Aorta (tissue), 5 donors: Measurements from ENCODE around the gene PGAP1. TPM values are rescaled to one million over a fixed set of nuclear protein-coding genes. Genes with fewer than 3 reads are reported as not detected.

Experiments
- ATAC-seq: fragments of 200-7000 bp; cut with Tn5 transposase; one replicate; pipeline ENCODE4 v1.9.1; 2022; ENCODE audit warnings: moderate library complexity; ENCODE audit not compliant: low FRiP score
- DNase-seq, 2 donors: peaks; one replicate each; pipeline ENCODE4 v3.0.0-alpha.2; 2020
- H3K27ac ChIP-seq, 2 donors: one replicate each; pipeline ENCODE4 v1.5.1; 2013; ENCODE audit warnings: low read length in 2 of 2, mild to moderate bottlenecking in 2 of 2, moderate library complexity in 2 of 2, control low read depth in 1 of 2, inconsistent platforms in 1 of 2, low read depth in 1 of 2
- H3K27me3 ChIP-seq, 2 donors: one replicate each; pipeline ENCODE4 v1.6.1; 2013; ENCODE audit warnings: control low read depth in 1 of 2, low read length in 1 of 2, mild to moderate bottlenecking in 1 of 2, moderate library complexity in 1 of 2; ENCODE audit not compliant: insufficient read depth in 2 of 2, control insufficient read depth in 1 of 2
- H3K36me3 ChIP-seq, 2 donors: one replicate each; pipeline ENCODE4 v1.6.1; 2013; ENCODE audit warnings: control low read depth in 1 of 2, low read length in 1 of 2, mild to moderate bottlenecking in 1 of 2; ENCODE audit not compliant: insufficient read depth in 2 of 2, control insufficient read depth in 1 of 2
- H3K4me1 ChIP-seq, 2 donors: one replicate each; pipeline ENCODE4 v1.6.1; 2013; ENCODE audit warnings: low read length in 2 of 2, control low read depth in 1 of 2, mild to moderate bottlenecking in 1 of 2, moderate library complexity in 1 of 2; ENCODE audit not compliant: insufficient read depth in 2 of 2, control insufficient read depth in 1 of 2
- H3K4me3 ChIP-seq, 2 donors: one replicate each; pipeline ENCODE4 v1.5.1; 2013; ENCODE audit warnings: low read length in 2 of 2, control low read depth in 1 of 2, mild to moderate bottlenecking in 1 of 2
- H3K9me3 ChIP-seq: one replicate; pipeline ENCODE4 v1.6.1; 2013; ENCODE audit warnings: mild to moderate bottlenecking, low read length; ENCODE audit not compliant: control insufficient read depth
- WGBS, 2 donors: extraction: QIAGEN DNeasy Blood & Tissue Kit; methylation state at CpG; one replicate each; pipeline ENCODE4 v1.1.7; 2013; 5-methylcytosine and 5-hydroxymethylcytosine counted together
- intact Hi-C, 2 donors: fragments of 100-400 bp; cut with DNase I; formaldehyde crosslinking; loops; one replicate each; pipeline versions ENCODE4 v1.14.2 to v1.15.0; 2022
- polyA plus RNA-seq, 2 donors: library from polyadenylated mRNA; stranded (reverse); fragments of 200-250 nt; gene quantifications; one replicate each; pipeline ENCODE4 v1.2.3, GENCODE V29; 2013
- total RNA-seq, 2 donors: library from RNA; stranded (reverse); fragmentation: NEBNext Ultra II Directional; extraction: Animal tissue kit (Norgen Biotek cat#: 25700); gene quantifications; one replicate each; pipeline ENCODE4 v1.2.1, GENCODE V29; 2021
- donor health status: healthy with polysubstance abuse.
- donor health status: Bipolar disorder and iron deficiency.
- donor health status: DM: no; HTN: no; CAD: no.
- donor health status: DM: no; HTN: no; CAD: no.
- donor health status: DM: yes; HTN: yes; CAD: no.

Gene PGAP1
- total and polyA plus RNA-seq, 4 donors: 1.4 to 10.9 (median 6.0) TPM

DNA sequence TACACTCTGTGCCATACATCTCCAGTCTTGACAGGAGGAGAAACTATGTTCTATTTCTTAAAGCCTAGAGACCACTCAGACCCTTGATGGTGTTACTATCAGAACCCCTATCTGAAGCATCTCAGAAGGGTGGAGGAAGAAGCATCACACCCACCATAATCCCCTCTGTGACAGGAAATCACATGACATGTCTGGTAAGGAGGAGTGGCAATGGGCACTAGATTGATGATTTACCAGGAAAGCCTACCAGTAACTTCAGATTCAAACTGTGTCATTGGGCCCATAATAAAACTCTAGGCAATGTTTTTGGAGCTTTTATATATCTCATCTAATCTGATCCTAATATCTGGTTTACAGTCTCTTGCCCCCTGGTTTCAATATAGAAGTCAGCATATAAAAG is 80.2 kb downstream of the PGAP1 start:
- intact Hi-C loops: no loop called here
- Histone ChIP-seq H3K4me1 (no peaks in the 10 kb centered on the region), H3K4me3 (no peak overlapping the region), H3K9me3 (no peaks in the 10 kb centered on the region), H3K27me3 (no peaks in the 10 kb centered on the region), H3K27ac (no peak overlapping the region), H3K36me3 (peaks cover 0 to 1% of the 10 kb centered on the region in 2 donors)
- DNase-seq (no peak), ATAC-seq (no peak)

DNA sequence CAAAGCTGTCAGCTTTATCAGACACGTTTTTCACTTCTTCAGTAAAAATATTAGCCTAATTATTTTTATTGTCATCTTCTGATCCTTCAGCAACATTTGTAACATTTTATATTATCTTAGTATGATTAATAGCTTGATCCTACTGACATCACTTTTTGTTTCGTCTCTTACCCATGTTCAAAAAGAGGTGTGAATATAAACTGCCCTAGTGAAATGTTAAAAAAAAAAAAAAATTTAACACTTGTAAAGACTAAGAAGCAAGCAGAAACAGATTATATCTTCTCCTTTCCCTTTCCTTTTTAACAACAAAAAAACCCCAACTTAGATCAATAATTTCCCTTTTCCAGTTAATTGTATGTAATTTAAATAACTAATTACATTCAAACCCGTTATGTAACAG is 81.1 kb downstream of the PGAP1 start:
- no peak for ATAC-seq
- DNase-seq: no peak
- 79 to 80% methylated on average over 3 of the region's 3 CpGs for WGBS, 2 donors
- no peaks in the 10 kb centered on the region for H3K9me3 ChIP-seq
- no peaks in the 10 kb centered on the region for H3K4me1 ChIP-seq
- peaks cover 0 to 1% of the 10 kb centered on the region in 2 donors for H3K36me3 ChIP-seq
- H3K27ac ChIP-seq: no peak overlapping the region
- no peaks in the 10 kb centered on the region for H3K27me3 ChIP-seq
- intact Hi-C loops: no loop called here
- H3K4me3 ChIP-seq: no peak overlapping the region

DNA sequence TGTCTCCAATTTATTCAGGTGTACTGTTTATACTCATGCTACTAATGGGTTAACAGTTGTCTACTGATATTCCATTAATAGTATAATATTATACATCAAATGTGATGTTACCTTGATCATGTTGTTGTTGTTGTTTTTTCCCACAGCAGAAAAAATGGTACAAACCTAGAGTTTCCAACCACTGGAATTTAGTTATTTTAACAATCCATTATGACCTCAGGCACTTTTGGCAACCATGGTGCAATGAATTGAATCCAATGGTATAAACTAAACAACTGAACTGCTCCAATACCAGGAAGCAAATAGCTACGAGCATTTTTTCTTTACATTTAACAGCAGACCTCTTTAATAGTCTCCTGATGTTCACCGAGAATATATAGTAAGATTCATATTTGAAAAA is 86.3 kb downstream of the PGAP1 start:
- ATAC-seq: no peak
- Histone ChIP-seq H3K36me3 (peaks cover 0 to 3% of the 10 kb centered on the region in 2 donors), H3K9me3 (no peaks in the 10 kb centered on the region), H3K4me1 (no peaks in the 10 kb centered on the region), H3K27ac (no peak overlapping the region), H3K4me3 (no peak overlapping the region), H3K27me3 (no peaks in the 10 kb centered on the region)
- 86 to 91% methylated on average over 2 of the region's 2 CpGs for WGBS, 2 donors
- no peak for DNase-seq
- intact Hi-C loops: no loop called here

DNA sequence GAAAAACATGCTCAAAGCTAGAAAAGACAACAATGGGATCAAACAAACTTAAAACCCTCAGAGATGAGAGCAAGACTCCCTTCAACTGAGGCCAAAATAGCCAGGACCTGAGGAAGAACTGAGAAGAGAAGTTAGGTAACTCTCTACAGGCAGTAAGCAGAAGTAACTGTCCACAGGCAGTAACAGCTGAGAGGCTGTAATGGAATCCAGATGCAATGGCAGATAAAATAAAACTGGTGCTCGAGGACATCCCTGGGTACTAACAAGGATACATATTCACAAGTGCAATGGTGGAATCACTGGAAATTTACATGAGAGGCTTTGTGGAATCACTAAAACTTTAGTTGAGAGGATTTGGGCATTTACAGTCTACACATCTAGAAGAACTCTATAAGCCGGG is 86.9 kb downstream of the PGAP1 start:
- WGBS, 2 donors: 91 to 94% methylated on average over 2 of the region's 2 CpGs
- no peaks in the 10 kb centered on the region for H3K9me3 ChIP-seq
- intact Hi-C loops: no loop called here
- ATAC-seq: no peak
- H3K27ac ChIP-seq: no peak overlapping the region
- H3K27me3 ChIP-seq: no peaks in the 10 kb centered on the region
- no peak for DNase-seq
- peaks cover 0 to 3% of the 10 kb centered on the region in 2 donors for H3K36me3 ChIP-seq
- H3K4me1 ChIP-seq: no peaks in the 10 kb centered on the region
- H3K4me3 ChIP-seq: no peak overlapping the region

DNA sequence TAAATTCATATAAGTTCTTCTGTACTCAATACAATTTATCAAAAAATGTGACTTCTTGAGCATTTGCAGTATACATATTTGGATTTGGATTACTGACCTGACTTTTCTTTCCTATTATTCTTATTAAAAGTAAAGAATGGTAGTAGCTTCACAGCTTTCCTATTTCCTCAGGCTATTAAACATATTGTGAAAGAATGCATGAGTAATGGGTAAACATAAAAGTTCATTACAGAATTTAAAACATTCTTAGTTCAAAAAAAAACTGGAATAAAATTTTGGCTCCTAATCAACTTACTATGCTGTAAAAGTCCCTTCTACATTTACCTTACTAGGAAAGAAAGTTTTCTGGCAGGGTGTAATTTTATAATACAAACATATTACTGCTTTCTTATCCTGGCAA is 90.1 kb downstream of the PGAP1 start:
- intact Hi-C loops: no loop called here
- H3K4me1 ChIP-seq: no peaks in the 10 kb centered on the region
- H3K4me3 ChIP-seq: no peak overlapping the region
- H3K27me3 ChIP-seq: no peaks in the 10 kb centered on the region
- DNase-seq (no peak), ATAC-seq (no peak)
- no peak overlapping the region for H3K27ac ChIP-seq
- peaks cover 0 to 3% of the 10 kb centered on the region in 2 donors for H3K36me3 ChIP-seq
- no peaks in the 10 kb centered on the region for H3K9me3 ChIP-seq

DNA sequence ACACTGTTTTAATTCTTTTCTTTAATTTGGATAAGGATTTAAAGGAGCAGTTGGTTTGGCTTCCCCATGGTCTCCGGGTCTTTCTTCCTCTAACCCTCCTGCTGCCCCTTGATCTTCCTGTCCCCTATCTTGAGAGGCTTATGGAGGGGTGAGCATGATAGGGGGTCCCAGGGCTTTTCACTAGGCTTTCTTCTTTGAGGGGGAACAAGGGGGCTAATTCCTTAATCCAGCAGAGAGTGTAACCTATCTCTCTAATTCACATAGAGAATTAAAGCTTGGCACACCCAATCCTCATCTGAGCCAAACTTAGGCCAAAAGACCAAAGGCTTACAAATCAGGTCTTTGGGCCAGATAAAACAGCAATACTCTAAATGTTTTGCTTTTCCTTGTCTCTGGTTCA is 95.8 kb downstream of the PGAP1 start:
- DNase-seq (no peak), ATAC-seq (no peak)
- no peaks in the 10 kb centered on the region for H3K36me3 ChIP-seq
- no peak overlapping the region for H3K27ac ChIP-seq
- 78 to 91% methylated on average over 1 of the region's 1 CpG for WGBS, 2 donors
- no peaks in the 10 kb centered on the region for H3K9me3 ChIP-seq
- H3K27me3 ChIP-seq: no peaks in the 10 kb centered on the region
- H3K4me1 ChIP-seq: peaks cover 0 to 3% of the 10 kb centered on the region in 2 donors
- intact Hi-C loops: no loop called here
- no peak overlapping the region for H3K4me3 ChIP-seq

DNA sequence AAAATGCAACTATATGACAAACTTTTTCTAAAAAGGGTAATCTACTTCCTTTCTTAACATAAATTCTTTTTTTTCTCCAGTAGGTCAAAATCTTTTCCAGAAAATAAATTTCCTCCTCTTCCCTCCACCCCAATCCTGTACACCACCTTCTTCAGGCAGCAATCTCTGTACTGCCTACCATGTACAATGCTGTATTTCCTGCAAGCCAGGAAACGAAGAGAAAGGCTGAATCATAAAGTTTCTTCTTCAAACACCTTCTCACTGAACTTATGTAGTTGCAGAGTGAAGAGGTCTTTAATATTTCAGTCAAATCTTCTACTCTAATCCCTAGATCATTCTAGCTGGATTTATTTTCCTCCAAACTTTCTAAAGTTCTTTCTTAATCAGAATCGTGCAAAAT is 99.2 kb downstream of the PGAP1 start:
- WGBS, 2 donors: 73 to 74% methylated on average over 2 of the region's 2 CpGs
- intact Hi-C loops: no loop called here
- Histone ChIP-seq H3K27ac (no peak overlapping the region), H3K4me1 (peaks cover 0 to 3% of the 10 kb centered on the region in 2 donors), H3K36me3 (no peaks in the 10 kb centered on the region), H3K27me3 (no peaks in the 10 kb centered on the region), H3K4me3 (no peak overlapping the region), H3K9me3 (no peaks in the 10 kb centered on the region)
- ATAC-seq (no peak), DNase-seq (no peak)

DNA sequence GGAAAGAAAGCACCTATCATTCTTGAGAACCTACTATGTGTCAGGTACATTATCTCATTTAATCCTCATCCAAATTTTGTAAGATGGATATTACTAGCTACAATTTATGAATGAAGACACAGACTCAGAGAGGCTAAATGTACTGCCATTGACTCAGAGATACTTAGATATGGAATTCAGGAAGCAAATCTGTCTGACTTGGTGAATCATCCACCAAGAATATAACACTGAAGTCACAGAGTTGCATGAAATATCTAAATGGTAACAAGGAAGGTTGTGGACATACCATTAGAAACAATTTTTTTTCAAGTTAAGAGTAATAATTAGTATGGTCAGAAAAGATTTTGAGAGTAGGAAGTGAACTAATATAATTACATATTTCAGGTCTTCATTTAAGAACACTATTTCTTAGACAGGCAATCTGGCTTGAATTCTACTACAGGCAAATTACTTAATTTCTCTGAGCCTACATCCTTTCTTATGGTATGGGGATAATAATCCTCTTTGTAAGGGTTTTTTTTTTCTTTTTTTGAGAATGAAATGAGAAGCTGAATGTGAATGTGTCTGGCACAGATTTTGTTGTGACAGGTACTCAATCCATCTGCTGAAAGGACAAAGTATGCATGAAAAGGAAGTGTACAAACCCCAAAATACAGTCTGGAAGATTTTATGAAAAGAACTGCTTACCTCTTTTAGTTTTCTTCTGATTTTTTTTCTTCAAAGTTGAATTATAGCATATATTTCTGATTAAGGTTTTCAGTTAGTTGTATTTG is 102.6 kb downstream of the PGAP1 start:
- ATAC-seq (no peak), DNase-seq (no peak)
- Histone ChIP-seq H3K4me3 (no peak overlapping the region), H3K36me3 (no peaks in the 10 kb centered on the region), H3K9me3 (peaks cover 2% of the 10 kb centered on the region), H3K4me1 (no peaks in the 10 kb centered on the region), H3K27ac (no peak overlapping the region), H3K27me3 (no peaks in the 10 kb centered on the region)
- intact Hi-C loops: no loop called here

DNA sequence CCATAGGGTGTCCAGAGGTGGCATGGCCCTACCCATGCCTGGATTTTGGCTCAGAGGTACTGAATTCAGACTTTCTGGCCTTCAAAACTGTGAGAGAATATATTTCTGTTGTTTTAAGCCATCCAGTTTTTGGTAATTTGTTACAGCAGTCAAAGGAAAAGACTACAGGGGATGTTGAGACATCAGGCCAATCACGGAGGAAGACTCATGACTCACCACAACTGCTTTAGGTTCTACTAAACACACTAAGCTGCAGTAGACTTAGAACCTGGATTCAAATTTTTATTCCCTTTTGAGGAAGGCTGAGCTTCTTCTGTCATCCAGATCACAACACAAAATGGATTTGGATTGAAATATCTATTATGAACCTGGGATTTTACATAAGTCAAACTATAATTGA is 105.3 kb downstream of the PGAP1 start:
- intact Hi-C loops: no loop called here
- 61 to 83% methylated on average over 1 of the region's 1 CpG for WGBS, 2 donors

More for the DNA sequence above, 105.3 kb downstream of the PGAP1 start:
- no peaks in the 10 kb centered on the region for H3K27me3 ChIP-seq
- ATAC-seq: no peak
- no peak for DNase-seq
- H3K4me1 ChIP-seq: no peaks in the 10 kb centered on the region
- H3K4me3 ChIP-seq: no peak overlapping the region
- H3K27ac ChIP-seq: no peak overlapping the region
- H3K9me3 ChIP-seq: peaks cover 5% of the 10 kb centered on the region
- H3K36me3 ChIP-seq: no peaks in the 10 kb centered on the region
